GM19328 (cell line): ENCODE measurements around the gene FAM53B.
A peak's percentile ranks its signal among the peaks of the same experiment; 100 is the strongest.

Source experiments
- ATAC-seq: cut with Tn5 transposase; IDR thresholded peaks from one replicate; pipeline ENCODE4 v1.9.1; 2021; ENCODE audit warnings: mild to moderate bottlenecking, moderate library complexity; ENCODE audit not compliant: unreplicated experiment

The FAM53B gene

DNA sequence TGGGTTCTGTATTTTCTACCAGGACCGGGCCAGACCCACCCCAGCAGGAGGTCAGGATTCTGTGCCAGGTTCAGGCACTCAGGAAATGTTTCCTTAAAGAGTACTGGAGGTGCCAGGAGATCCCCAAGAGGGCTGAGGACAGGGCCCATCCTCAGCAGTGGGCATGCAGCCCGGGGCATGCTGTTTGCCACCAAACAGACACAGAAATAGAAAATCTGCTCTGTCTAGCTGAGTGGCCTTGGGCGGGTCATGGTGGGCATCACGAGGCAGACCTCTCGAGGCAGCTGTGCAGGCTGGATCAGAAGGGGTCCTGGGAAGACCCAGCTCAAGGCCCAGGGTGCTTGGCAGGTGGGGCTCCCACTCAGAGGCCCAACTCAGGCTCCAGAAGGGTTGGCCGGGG lies 105.0 kb downstream of the FAM53B start:
- ATAC-seq = no peak

DNA sequence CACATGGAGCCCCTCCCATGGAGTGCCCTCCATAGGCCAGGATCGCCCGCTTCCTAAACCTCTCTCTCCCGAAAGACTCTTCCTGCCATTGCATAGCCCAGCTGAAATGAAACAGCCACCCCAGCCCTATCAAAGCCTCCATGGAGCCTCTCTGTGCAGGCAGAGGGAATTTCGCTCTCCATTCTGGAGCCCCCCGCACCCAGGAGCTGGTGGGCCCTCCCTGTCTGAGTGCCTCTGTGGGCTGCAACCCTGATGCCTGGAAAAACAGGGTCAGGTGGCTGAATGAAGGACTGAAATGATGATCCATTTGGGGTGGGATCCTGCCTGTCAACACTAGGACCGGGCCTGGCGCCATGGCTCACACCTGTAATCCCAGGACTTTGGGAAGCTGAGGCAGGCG lies 106.4 kb downstream of the FAM53B start:
- no peak for ATAC-seq

DNA sequence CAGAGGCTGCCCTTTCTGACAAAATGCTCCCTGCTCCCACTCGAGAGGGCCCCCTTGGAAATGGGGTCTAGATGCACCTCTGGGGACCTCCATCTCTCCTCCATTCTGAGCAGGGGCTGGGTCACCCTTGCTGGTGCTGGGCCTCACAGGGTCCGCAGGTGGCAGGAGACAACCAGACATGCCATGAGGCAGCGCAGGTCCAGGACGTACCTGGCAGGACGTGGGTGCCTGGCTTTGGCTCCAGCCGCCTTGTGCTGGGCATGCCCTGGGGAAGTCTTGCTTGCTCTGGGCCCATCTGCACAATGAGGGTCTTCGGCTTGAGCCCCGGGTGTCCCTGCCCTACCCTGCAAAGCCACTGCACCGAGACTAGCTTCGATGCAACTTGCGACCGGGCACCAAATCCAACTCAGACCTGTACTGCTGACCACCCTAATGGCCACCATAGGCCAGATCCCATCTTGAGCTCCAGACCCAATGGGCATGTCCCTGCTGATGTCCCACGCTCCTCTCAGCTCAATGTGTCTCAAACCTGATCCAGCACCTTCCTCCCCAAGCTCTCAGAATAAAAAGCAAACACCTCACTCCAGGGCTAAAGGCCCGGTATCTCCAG lies 107.0 kb downstream of the FAM53B start:
- no peak for ATAC-seq

DNA sequence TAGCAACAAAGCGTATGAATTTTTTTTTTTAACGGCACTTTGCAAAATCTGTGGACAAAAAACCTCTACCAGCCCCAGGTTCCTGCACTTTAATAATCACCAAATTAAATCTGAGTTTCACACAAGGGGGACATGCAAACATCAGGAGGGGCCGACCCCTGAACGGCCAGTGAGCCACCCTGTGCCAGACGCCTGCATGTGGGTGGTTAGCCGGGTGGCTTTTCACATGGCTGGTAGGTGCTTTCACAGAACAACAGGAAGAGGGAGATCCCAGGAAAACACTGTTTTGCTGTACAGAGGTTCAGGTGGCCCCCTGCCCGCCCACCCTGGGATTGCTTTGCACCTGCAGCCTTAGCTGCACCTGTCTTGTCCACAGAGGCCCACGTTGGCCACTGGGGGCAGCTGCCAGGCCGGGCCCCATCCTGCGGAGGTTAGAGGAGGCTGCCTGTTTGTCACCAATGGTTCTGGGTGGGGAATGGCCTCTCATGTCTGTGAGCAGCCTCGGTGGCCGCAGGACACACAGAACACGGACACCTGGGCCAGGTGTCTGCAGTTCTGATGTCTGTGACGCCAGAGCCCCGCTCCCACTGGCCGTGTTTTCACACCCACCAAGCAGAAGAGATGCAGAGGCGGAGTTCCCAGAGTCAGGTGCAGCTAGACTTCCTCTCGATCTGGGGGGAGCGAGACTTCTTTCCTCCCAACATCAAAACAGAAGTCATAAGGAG lies 107.7 kb downstream of the FAM53B start:
- no peak for ATAC-seq

DNA sequence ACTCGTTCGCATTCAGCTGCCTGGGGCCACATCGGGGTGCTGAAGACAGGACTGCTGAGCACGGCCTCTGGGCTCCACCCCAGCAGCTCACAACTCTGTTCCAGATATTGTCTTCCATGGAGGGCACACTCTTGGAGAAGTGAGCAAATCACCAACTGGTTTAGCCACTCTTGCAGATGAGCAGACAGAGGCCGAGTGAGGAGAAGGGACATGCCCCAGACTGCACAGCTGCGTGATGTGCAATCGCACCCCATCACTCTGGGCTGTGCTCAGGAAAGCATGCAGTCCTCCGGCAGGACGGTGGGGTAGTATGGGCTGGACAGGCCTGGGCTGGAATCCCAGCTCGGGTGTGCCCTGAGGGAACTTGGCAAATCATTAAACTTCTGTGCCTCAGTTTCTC lies 111.6 kb downstream of the FAM53B start:
- ATAC-seq = no peak

DNA sequence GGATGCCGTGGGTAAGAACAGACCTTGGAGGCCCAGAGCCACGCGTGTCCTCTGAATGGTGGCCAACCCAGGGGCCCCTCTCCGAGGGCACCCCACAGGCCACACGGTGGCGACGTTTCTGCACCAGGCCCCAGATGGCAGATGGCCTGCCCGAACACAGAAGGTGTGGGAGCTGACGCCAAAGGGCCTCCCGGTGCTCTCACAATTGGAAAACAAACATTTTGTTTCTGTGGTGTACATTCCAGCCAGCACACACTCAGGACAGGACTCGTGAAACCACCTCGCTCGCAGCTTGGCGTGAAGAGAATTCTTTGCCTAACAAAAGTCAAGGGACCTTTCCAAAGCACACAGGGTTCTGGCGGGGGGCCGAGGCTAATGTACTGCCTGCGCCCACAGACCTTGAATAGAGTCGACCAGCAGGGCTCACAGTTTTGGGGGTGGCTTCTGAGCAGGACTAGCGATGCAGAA lies 112.1 kb downstream of the FAM53B start:
- no peak for ATAC-seq

DNA sequence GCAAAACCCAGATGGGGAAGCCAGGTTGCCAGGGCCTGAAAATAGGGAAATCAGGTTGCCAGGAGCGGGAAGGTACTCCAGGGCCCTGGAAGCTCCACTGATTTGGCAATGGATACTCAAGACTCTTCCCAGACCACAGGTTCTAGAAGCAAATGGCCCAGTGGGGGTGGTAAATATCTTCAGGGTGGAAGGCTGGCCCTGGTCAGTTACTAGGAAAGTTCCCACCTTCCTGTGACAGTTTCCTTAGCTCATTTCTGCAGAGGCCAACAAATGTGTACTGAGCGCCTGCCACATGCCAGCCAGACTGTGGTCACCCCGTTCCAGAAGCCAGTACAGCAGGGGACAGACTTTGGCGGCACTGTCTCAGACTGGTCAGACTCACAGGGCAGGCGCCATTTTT lies 113.6 kb downstream of the FAM53B start:
- no peak for ATAC-seq

DNA sequence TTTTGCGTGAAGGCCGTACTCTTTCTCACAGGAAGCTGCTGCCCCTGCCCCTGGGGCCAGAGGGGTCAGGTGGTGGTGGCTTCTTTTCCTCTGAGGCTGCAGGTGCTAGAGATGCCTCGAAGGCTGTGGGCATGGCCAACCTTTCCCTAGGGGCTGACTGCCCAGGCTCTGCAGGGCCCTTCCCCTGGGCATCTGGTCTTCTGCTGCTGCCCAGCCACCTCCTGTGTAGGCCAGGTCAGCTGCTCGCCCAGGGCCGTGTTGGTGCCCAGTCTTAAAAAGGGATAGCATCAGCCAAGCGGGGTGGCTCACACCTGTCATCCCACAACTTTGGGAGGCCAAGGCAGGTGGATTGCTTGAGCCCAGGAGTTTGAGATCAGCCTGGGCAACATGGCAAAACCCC lies 114.3 kb downstream of the FAM53B start:
- no peak for ATAC-seq

DNA sequence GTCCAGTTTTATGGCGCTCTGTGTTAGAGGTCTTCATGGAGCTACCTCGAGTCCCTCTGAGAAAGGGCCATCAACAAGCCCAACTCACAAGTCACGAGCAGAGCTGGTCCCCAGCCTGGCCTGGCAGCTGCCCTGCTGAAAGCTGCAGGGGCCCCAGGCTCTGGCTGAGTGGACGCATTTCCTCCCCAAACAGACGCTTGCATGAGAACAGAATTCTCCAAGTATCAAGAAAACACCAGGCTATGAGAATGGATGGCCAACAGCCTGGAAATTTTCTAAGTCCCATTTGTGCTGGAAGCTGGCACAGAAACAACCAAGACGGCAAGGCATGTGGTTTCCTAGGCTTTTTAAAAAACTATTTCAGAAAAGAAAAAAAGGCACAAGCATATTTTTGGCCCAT lies 114.8 kb downstream of the FAM53B start:
- no peak for ATAC-seq

DNA sequence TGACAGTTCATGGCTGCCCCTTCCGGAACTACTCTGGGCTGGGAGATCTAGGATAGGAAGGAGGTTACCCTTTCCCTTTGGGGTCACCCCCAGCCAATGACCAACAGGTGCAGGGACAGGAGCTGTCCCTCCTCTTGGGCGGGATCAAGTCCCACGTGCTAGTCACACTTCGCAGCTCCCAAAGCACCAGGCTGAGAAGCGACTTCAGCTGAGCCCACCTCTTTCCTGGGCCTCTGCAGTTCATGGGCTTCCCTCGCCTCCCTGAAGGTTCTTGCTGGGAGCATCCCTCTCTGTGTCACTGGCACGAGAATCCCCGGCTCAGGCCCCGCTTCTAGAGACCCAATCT lies 115.5 kb downstream of the FAM53B start:
- no peak for ATAC-seq

DNA sequence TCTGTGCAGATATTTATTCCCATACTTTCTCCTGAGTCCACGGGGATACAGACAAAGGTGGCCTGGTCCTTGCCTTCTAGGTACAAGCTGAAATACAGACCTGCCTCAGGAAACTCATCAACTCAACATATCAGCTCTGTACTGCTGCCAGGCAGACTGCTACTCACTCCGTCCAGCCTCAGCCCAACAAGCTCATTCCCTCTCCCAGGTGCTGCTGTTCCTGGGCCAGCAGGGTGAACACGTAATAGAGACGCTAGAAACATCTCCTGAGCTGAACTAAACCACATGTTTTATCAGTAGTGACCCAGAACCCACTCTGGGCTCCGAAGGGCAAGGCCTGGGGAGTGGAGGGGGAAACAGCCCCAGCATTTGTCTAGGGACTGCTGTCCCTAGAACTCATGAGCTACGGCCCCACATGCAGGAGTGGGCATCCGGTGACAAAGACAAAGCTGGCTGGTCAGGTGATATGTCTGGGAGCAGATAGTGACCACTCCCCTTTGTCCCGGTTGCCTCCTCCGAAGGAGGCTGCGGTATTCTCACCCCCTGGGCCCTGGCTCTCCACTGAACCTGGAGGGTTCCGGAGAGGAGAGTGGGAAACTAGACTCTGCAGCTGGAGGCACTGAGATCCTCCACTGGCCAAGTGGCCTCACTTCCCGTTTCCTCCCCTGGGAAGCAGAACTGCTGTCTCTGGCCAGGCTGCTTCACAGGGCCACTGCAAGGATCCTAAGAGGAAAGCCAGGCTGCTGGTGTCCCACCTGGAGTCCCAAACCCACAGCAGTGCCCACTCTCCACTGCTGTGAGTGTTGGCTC lies 116.1 kb downstream of the FAM53B start:
- no peak for ATAC-seq

DNA sequence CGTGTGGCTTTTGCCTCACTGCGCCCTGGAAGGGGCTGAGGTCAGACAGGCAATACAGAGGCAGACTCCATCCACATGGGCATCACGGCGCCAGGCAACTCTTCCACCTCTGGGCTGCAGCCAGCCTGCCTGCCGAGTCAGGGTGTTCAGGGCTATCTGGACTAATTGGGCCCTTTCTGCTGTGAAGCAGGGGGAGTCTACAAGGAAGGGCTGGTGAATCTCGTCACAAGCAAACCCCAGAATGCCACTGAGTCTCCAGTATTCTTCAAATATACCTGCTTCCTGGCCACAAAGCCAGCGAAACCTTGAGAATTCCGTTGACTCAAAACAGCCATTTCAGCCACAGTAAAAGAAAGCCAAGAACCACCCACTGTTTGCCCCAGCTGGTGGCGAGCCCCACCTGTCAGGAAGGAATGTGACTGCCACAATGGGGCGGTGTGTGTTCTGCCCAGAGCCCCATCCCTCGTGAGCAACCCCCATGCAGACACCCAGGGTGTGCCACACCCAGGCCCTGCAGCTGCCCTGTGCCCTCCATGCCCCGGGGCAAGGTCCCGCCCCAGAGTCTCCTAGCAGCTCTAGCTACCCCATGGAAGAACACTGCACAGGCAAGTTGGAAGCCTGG lies 117.3 kb downstream of the FAM53B start:
- peak; percentile 55 for ATAC-seq

DNA sequence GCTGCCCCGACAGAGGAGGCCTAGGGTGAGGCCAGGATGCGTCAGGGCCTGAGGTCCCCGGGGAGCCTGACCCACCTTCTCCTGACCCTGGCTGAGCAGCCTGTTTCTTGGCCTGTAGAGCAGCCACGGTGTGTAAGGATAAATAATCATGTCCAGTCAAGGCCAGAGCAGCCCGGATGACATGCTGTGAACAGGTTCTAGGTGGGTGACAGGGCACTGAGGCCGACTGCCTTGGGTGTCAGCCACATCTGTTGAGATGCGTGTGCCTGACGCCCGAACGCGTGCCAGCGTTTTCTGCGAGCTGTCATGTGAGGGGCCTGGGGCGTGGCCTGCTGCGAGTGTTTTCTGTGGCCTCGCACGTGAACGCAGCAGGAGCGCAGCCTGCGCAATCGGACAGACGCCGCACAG lies 118.3 kb downstream of the FAM53B start:
- no peak for ATAC-seq

DNA sequence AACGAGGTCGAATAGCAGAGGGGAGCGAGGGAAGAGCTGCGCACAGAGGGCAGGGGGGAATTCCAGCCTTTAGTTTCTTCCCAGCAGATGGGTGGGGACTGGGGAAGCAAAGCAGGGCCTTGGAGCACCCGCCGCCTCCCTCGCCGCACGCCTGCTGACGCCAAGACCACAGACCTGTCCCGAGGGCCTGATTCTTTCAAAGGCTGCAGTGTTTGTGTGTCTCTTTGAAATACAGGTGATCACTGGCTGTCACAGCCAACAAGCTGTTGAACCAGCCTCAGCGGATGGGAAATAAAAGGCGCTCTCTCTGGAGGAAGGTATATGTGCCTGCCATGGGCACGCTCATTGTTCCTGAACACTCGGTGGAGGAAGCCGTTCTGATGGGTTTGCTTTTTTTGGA lies 119.3 kb downstream of the FAM53B start:
- ATAC-seq = no peak

DNA sequence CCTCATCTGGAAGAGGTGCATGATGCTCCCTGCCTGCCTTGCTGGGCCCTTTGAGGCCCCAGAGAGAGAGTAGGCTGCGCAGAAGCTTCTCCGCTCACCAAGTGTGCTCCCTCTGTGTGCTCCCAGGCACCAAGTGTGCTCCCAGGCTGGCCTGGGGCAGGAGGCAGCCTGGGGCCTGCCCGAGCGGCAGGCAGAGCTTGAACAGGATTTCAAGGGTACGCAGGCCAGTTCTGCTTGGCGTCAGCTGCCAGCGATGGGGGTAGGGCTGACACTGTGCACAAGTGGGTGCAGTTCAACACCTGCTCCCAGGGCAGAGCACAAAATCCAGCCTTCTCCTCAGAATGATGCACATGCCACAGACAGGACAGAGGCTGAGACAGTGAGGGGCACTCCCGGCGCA lies 119.7 kb downstream of the FAM53B start:
- no peak for ATAC-seq

DNA sequence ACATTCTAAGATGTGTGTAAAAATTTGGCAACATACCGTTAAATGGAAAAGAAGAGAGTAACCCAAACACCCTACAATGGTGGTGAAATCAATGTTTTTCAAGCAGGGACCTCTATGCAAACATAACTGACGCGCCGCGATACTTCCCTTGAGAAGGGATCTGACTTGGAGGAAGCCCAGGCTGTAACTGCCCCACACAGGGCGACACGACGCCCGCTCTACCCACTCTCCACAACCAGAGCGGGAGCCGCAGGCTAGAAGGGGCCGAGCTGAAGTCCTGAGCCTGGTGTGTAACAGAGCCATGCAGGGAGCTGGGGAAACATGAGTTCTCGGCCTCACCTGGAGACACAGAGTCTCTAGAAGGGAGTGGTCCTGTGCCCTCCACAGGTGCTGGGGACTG lies 120.2 kb downstream of the FAM53B start:
- ATAC-seq = no peak

DNA sequence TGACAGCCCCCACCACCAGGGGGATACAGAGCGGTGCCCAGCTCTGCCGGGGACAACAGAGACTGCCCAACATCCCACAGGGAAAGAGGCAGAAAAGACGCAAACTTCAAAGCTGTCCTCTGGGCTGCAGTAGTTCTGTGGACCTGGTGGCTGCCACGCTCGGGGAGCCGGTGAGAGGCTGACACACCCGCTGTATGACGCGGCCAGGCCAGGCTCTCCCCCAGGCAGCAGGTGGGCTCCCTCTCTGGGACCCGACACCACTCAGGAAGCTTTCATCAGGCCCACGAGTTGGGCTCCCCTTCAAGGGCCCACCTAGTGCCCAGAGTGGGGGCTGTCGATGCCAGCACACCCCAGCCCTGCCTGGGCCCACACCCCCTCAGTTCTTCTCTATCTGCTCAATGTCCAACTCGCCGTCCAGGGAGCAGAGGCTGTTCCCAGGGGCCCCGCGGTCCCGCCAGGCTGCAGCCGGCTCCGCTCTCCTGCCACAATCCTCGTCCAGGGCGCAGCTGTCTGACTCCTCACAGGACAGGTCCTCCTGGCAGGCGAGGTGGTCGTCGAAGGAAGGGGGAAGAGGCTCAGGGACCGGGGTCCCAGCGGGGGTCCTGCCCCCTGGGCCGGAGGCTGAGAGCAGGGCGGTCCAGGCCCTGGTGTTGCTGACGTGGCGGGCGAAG lies 121.2 kb downstream of the FAM53B start:
- ATAC-seq = no peak

DNA sequence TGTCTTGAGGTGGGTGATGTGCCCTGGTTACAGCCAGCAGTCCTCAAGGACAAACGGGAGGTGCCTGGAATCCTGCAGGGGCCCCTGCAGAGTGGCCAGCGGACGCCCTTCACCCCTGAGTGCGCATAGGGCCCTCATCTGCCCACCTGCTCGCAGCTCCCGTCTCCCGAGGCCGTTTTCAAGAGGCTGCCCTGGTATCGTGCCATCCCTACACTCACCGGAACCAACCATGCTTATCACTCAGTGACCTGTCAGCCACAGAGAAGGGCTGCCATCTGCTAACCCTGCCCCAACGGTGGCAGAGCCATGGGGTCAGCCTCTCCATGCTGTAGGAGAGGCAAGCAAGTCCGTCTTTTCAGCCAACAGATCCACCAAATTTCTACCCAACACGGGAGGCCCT lies 122.0 kb downstream of the FAM53B start:
- ATAC-seq = no peak

DNA sequence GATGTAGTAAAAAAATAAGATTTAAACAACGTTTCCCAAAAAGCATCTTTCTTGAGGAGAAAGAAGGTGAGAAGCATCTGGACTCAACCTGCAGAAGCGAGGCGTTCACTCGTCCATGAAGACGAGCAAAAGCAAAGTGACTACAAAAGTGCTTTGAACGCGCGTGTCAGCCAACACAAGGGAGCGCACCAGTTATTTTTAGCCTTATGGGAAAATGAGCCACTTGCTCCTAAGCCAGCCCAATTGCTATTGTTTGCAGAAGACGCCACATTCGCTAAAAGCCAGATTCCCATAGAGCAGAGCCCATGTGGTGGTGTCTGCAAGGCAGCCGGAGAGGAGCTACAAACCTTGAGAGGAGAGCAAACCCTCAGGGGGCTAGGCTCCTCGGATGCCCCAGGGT lies 122.5 kb downstream of the FAM53B start:
- ATAC-seq = no peak

DNA sequence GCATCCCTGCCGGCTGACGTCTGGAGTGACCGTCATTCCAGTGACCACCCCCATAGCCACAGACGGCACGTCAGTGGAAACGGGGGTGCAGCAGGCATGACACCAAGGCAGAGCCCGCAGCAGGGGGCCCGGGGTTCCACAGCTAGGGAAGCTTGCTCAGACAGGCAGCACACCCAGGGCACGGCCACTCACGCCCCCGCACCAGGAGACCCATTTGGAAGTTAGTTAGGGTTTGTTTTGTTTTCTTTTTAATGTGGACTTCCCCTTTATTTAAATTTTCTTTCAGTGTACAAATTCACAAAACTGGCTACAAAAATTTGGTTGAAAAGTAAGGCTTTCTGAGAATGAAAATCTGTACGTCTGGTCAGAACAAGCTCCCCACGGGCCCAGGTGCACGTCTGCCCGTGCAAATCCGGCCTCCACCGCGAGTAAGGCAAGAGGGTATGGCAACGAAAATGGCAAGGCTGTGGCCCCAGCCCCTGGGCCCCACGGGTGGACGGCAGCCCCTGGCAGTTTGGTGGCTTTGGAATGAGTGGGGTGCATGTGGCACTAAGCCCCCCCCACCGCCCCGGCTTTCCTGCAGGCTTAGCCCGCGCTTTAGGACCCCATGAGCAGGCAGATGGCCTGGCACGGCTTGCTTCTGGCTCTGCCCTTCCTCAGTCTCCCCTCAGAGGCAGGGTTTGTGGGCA lies 124.2 kb downstream of the FAM53B start:
- ATAC-seq = no peak

DNA sequence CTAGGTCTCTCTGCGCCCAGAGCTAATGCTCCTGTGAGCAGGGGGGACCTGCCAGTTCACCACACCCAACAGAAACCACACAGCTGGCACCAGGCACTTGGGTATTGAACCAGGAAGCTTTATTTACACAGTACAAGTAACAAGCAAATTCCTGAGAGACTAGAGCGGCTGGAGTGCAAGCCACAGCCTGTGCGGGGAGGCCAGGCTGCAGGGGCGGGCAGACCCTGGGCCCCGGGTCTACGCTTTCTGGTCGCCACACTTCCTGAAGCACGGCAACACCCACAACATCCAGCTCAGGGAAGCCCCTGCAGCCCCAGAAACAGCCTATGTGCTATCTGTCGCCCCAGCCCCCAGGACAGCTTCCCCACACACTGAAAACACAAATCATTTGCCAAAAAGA lies 125.0 kb downstream of the FAM53B start:
- ATAC-seq = no peak
